HEK293 (cell line): ENCODE measurements around the gene TET3.

Experiments
- TCF7L2 ChIP-seq: IDR thresholded peaks from 2 replicates; pipeline ENCODE4 v1.6.1; 2011; ENCODE audit warnings: low read depth, mild to moderate bottlenecking, inconsistent platforms, low read length, moderate library complexity, borderline replicate concordance
- YY1 ChIP-seq: fragments of 450-650 bp; formaldehyde crosslinking; IDR thresholded peaks from 2 replicates; pipeline ENCODE4 v1.5.1; 2018; ENCODE audit warnings: missing biosample characterization, missing genetic modification characterization
- ZNF169 ChIP-seq: fragments of 450-650 bp; formaldehyde crosslinking; IDR thresholded peaks from 2 replicates; pipeline ENCODE4 v1.5.1; 2016; ENCODE audit warnings: missing biosample characterization, missing genetic modification characterization
- ZNF585B ChIP-seq: fragments of 450-650 bp; formaldehyde crosslinking; IDR thresholded peaks from 2 replicates; pipeline ENCODE4 v1.5.1; 2016; ENCODE audit warnings: missing biosample characterization, missing genetic modification characterization
- ZNF621 ChIP-seq: fragments of 450-650 bp; formaldehyde crosslinking; IDR thresholded peaks from 2 replicates; pipeline ENCODE4 v1.5.1; 2017; ENCODE audit warnings: missing biosample characterization, missing genetic modification characterization
- ZNF626 ChIP-seq: fragments of 450-650 bp; sonication (Bioruptor Pico); formaldehyde crosslinking; IDR thresholded peaks from 2 replicates; pipeline ENCODE4 v1.5.1; 2018; ENCODE audit warnings: missing biosample characterization, missing genetic modification characterization, inconsistent platforms
- ZNF843 ChIP-seq: fragments of 450-650 bp; formaldehyde crosslinking; IDR thresholded peaks from 2 replicates; pipeline ENCODE4 v1.5.1; 2016; ENCODE audit warnings: missing biosample characterization, missing genetic modification characterization
- TF ChIP-seq, protein P1 (sequence below): fragments of 450-650 bp; formaldehyde crosslinking; IDR thresholded peaks from 2 replicates; pipeline ENCODE4 v1.5.1; 2016; ENCODE audit warnings: missing biosample characterization, missing genetic modification characterization
- TF ChIP-seq, protein P2 (sequence below): fragments of 450-650 bp; formaldehyde crosslinking; IDR thresholded peaks from 2 replicates; pipeline ENCODE4 v1.5.1; 2017; ENCODE audit warnings: missing biosample characterization, mild to moderate bottlenecking, missing genetic modification characterization, moderate library complexity
- TF ChIP-seq, protein P3 (sequence below): fragments of 450-650 bp; formaldehyde crosslinking; IDR thresholded peaks from 2 replicates; pipeline ENCODE4 v1.5.1; 2016; ENCODE audit warnings: missing biosample characterization, missing genetic modification characterization, low read depth
- TF ChIP-seq, protein P4 (sequence below): fragments of 450-650 bp; formaldehyde crosslinking; IDR thresholded peaks from 2 replicates; pipeline ENCODE4 v1.5.1; 2016; ENCODE audit warnings: missing biosample characterization, missing genetic modification characterization
- TF ChIP-seq, protein P5 (sequence below): fragments of 450-650 bp; formaldehyde crosslinking; IDR thresholded peaks from 2 replicates; pipeline ENCODE4 v1.5.1; 2017; ENCODE audit warnings: missing biosample characterization, missing genetic modification characterization

DNA sequence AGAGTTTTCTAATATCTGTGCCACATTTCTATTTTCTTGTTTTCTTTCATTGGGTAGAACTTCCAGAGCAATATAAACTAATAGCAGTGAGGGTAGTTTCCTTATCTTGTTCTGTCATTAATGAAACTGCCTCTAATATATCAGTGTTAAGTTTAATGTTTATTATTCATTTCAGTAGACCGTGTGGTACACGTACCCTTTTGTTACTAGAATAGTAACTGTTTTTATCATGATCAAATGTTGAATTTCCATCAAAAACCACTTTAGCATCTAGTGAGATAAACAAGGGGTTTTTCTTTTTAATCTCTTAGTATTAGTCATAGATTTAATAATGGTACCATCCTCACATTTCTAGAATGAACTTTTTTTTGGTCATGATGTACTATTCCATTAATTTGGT is 42.0 kb upstream of the TET3 start:
- TF ChIP-seq, protein P1, sequence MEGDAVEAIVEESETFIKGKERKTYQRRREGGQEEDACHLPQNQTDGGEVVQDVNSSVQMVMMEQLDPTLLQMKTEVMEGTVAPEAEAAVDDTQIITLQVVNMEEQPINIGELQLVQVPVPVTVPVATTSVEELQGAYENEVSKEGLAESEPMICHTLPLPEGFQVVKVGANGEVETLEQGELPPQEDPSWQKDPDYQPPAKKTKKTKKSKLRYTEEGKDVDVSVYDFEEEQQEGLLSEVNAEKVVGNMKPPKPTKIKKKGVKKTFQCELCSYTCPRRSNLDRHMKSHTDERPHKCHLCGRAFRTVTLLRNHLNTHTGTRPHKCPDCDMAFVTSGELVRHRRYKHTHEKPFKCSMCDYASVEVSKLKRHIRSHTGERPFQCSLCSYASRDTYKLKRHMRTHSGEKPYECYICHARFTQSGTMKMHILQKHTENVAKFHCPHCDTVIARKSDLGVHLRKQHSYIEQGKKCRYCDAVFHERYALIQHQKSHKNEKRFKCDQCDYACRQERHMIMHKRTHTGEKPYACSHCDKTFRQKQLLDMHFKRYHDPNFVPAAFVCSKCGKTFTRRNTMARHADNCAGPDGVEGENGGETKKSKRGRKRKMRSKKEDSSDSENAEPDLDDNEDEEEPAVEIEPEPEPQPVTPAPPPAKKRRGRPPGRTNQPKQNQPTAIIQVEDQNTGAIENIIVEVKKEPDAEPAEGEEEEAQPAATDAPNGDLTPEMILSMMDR (tag by site-specific recombination) = no peak
- TF ChIP-seq ZNF585B (tag by site-specific recombination) (no peak), ZNF626 (tag by site-specific recombination) (no peak), TCF7L2 (no peak), ZNF169 (tag by site-specific recombination) (no peak), YY1 (tag by site-specific recombination) (no peak), ZNF843 (tag by site-specific recombination) (no peak), ZNF621 (tag by site-specific recombination) (no peak)
- TF ChIP-seq, protein P2, sequence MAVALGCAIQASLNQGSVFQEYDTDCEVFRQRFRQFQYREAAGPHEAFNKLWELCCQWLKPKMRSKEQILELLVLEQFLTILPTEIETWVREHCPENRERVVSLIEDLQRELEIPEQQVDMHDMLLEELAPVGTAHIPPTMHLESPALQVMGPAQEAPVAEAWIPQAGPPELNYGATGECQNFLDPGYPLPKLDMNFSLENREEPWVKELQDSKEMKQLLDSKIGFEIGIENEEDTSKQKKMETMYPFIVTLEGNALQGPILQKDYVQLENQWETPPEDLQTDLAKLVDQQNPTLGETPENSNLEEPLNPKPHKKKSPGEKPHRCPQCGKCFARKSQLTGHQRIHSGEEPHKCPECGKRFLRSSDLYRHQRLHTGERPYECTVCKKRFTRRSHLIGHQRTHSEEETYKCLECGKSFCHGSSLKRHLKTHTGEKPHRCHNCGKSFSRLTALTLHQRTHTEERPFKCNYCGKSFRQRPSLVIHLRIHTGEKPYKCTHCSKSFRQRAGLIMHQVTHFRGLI (tag by site-specific recombination) = no peak
- TF ChIP-seq, protein P3, sequence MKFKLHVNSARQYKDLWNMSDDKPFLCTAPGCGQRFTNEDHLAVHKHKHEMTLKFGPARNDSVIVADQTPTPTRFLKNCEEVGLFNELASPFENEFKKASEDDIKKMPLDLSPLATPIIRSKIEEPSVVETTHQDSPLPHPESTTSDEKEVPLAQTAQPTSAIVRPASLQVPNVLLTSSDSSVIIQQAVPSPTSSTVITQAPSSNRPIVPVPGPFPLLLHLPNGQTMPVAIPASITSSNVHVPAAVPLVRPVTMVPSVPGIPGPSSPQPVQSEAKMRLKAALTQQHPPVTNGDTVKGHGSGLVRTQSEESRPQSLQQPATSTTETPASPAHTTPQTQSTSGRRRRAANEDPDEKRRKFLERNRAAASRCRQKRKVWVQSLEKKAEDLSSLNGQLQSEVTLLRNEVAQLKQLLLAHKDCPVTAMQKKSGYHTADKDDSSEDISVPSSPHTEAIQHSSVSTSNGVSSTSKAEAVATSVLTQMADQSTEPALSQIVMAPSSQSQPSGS = no peak
- TF ChIP-seq, protein P4, sequence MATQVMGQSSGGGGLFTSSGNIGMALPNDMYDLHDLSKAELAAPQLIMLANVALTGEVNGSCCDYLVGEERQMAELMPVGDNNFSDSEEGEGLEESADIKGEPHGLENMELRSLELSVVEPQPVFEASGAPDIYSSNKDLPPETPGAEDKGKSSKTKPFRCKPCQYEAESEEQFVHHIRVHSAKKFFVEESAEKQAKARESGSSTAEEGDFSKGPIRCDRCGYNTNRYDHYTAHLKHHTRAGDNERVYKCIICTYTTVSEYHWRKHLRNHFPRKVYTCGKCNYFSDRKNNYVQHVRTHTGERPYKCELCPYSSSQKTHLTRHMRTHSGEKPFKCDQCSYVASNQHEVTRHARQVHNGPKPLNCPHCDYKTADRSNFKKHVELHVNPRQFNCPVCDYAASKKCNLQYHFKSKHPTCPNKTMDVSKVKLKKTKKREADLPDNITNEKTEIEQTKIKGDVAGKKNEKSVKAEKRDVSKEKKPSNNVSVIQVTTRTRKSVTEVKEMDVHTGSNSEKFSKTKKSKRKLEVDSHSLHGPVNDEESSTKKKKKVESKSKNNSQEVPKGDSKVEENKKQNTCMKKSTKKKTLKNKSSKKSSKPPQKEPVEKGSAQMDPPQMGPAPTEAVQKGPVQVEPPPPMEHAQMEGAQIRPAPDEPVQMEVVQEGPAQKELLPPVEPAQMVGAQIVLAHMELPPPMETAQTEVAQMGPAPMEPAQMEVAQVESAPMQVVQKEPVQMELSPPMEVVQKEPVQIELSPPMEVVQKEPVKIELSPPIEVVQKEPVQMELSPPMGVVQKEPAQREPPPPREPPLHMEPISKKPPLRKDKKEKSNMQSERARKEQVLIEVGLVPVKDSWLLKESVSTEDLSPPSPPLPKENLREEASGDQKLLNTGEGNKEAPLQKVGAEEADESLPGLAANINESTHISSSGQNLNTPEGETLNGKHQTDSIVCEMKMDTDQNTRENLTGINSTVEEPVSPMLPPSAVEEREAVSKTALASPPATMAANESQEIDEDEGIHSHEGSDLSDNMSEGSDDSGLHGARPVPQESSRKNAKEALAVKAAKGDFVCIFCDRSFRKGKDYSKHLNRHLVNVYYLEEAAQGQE (tag by site-specific recombination) = no peak
- TF ChIP-seq, protein P5, sequence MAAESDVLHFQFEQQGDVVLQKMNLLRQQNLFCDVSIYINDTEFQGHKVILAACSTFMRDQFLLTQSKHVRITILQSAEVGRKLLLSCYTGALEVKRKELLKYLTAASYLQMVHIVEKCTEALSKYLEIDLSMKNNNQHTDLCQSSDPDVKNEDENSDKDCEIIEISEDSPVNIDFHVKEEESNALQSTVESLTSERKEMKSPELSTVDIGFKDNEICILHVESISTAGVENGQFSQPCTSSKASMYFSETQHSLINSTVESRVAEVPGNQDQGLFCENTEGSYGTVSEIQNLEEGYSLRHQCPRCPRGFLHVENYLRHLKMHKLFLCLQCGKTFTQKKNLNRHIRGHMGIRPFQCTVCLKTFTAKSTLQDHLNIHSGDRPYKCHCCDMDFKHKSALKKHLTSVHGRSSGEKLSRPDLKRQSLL (tag by site-specific recombination) = no peak
